ENCODE measurements around the gene EVC.

DNA sequence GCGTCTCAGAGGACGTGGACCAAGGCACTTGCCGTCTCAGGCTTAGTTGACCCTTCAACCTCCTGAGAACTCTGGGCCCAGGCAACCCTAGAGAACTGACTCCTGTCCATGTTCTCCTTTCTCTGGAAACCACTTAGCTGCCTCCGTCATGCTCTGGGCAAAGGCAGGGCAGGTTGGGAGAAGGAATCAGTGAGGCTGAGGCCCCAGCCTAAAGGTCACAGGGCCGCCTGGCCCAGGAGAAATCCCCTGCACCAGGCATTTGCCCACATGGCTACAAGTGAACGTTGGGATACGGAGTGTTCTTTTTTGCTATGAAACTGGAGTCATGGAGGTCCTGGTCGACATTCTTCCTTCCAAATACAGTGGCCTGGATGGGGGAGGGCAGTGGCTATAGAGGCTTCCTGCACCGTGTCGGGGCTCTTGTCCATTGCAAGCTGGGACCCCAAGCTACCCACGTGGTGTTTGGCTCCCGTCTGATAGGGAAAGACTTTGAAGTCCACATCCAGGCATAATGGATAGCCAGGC, 105.9 kb downstream of the EVC start:
- no peak for TF ChIP-seq CTCF (conservative IDR thresholded peaks at IDR 0.05; ENCODE audit: low read depth, low read length)
- TF ChIP-seq NFE2L2 (IDR thresholded peaks at IDR 0.05; ENCODE audit: low read depth, low read length): no peak
- TF ChIP-seq POLR2A (IDR thresholded peaks at IDR 0.05; ENCODE audit: low read depth, low read length): no peak
- no peak for TF ChIP-seq MXI1 (IDR thresholded peaks at IDR 0.05; ENCODE audit: borderline replicate concordance, low read depth, low read length)
- no peak for TF ChIP-seq MAZ (IDR thresholded peaks at IDR 0.05; ENCODE audit: borderline replicate concordance, low read depth, low read length)
- no peak for TF ChIP-seq SMC3 (IDR thresholded peaks at IDR 0.05; ENCODE audit: low read depth, low read length)
- no peak for TF ChIP-seq MAFK (IDR thresholded peaks at IDR 0.05; ENCODE audit: low read depth, low read length)
- no peak for TF ChIP-seq USF2 (IDR thresholded peaks at IDR 0.05; ENCODE audit: low read depth, low read length)

Measured in IMR-90 (cell line).